PC-3 (cell line): Measurements from ENCODE around the gene MAG. TPM values are rescaled to one million over a fixed set of nuclear protein-coding genes. Genes with fewer than 3 reads are reported as not detected.

Source experiments
- ATAC-seq: fragments of 200-7000 bp; cut with Tn5 transposase; 2 replicates; pipeline ENCODE4 v1.9.1; 2020; ENCODE audit warnings: mild to moderate bottlenecking, moderate library complexity
- BruUV-seq: library from RNA; stranded (reverse); fragments of 400-500 nt; replicated peaks from 2 replicates; lab custom pipeline; 2021; lab: Mats Ljungman, UMichigan
- CTCF ChIA-PET: fragments of 300-600 bp; sonication (Branson Sonifier 250); formaldehyde crosslinking; loops from one replicate; lab custom pipeline; 2022; ENCODE audit warnings: antibody characterized with exemption; lab: Charles Lee
- POLR2A ChIA-PET: fragments of 300-600 bp; sonication (Branson Sonifier 250); formaldehyde crosslinking; loops from one replicate; lab custom pipeline; 2022; ENCODE audit warnings: antibody characterized with exemption; ENCODE audit not compliant: unreplicated experiment; lab: Charles Lee
- DNase-seq: peaks from one replicate; pipeline ENCODE4 v3.0.0-alpha.2; 2015
- H2AFZ ChIP-seq: fragments of 300-600 bp; sonication (generic); 2 replicates; pipeline ENCODE4 v1.6.0; 2016; ENCODE audit warnings: antibody characterized with exemption, low read length
- H3F3A ChIP-seq: fragments of 300-600 bp; sonication (generic); one replicate; pipeline ENCODE4 v1.6.0; 2017; ENCODE audit warnings: antibody characterized with exemption, low read length, control low read depth, mild to moderate bottlenecking; ENCODE audit not compliant: unreplicated experiment
- H3K27ac ChIP-seq: fragments of 300-600 bp; sonication (generic); 2 replicates; pipeline ENCODE4 v1.5.1; 2016; ENCODE audit warnings: mild to moderate bottlenecking, low read length
- H3K27me3 ChIP-seq: fragments of 300-600 bp; sonication (generic); 2 replicates; pipeline ENCODE4 v1.6.1; 2016; ENCODE audit warnings: low read length, mixed read lengths
- H3K36me3 ChIP-seq: fragments of 300-600 bp; sonication (generic); 2 replicates; pipeline ENCODE4 v1.6.1; 2016; ENCODE audit warnings: low read depth, mixed run types, low read length, mixed read lengths
- H3K4me1 ChIP-seq: fragments of 300-600 bp; sonication (generic); 2 replicates; pipeline ENCODE4 v1.5.1; 2016; ENCODE audit warnings: low read length; ENCODE audit not compliant: insufficient read depth
- H3K4me2 ChIP-seq: fragments of 300-600 bp; sonication (generic); 2 replicates; pipeline ENCODE4 v1.6.0; 2016; ENCODE audit warnings: low read length
- H3K4me3 ChIP-seq: fragments of 300-600 bp; sonication (generic); 2 replicates; pipeline ENCODE4 v1.5.1; 2016; ENCODE audit warnings: mild to moderate bottlenecking, low read length, mixed read lengths
- H3K79me2 ChIP-seq: fragments of 300-600 bp; sonication (generic); 2 replicates; pipeline ENCODE4 v1.6.1; 2017; ENCODE audit warnings: low read length, mixed read lengths
- H3K9ac ChIP-seq: fragments of 300-600 bp; sonication (generic); 2 replicates; pipeline ENCODE4 v1.6.0; 2016; ENCODE audit warnings: mild to moderate bottlenecking, low read length
- H3K9me2 ChIP-seq: fragments of 300-600 bp; sonication (generic); replicated peaks from 2 replicates; pipeline ENCODE4 v1.6.1; 2016; ENCODE audit warnings: mixed run types, low read length, mixed read lengths
- H3K9me3 ChIP-seq: fragments of 300-600 bp; sonication (generic); 2 replicates; pipeline ENCODE4 v1.6.1; 2016; ENCODE audit warnings: low read length, mixed read lengths
- H4K20me1 ChIP-seq: fragments of 300-600 bp; sonication (generic); 2 replicates; pipeline ENCODE4 v1.6.1; 2016; ENCODE audit warnings: low read length, mixed read lengths
- CTCF ChIP-seq: fragments of 300-600 bp; sonication (generic); conservative IDR thresholded peaks from 2 replicates; pipeline ENCODE4 v1.5.1; 2017; ENCODE audit warnings: antibody characterized with exemption, low read depth, mild to moderate bottlenecking, low read length
- EZH2 ChIP-seq: fragments of 300-600 bp; sonication (generic); IDR thresholded peaks from one replicate; pipeline ENCODE4 v1.6.1; 2017; ENCODE audit warnings: antibody characterized with exemption, mild to moderate bottlenecking, low read length; ENCODE audit not compliant: unreplicated experiment
- EZH2phosphoT487 ChIP-seq: fragments of 300-600 bp; sonication (generic); IDR thresholded peaks from 2 replicates; pipeline ENCODE4 v1.6.1; 2018; ENCODE audit warnings: mild to moderate bottlenecking, antibody characterized with exemption, low read length, borderline replicate concordance
- intact Hi-C: fragments of 100-400 bp; cut with micrococcal nuclease; formaldehyde crosslinking; loops from 2 replicates; pipeline ENCODE4 v1.9.0; 2023
- total RNA-seq: library from RNA; depleted of rRNA; stranded (reverse); fragments of >200 nt; gene quantifications from 2 replicates; pipeline ENCODE4 v1.2.3, GENCODE V29; 2014

The MAG gene
- total RNA-seq, 1 experiment from 2014 or later: not detected

GRCh38 chr19:35276706-35277281 is 15.2 kb upstream of the MAG start:
- H3K4me3 ChIP-seq: no peak overlapping the region
- no peaks in the 10 kb centered on the region for H3F3A ChIP-seq
- DNase-seq: no peak
- H3K9ac ChIP-seq: no peak overlapping the region
- H3K4me2 ChIP-seq: no peak overlapping the region
- no peaks in the 10 kb centered on the region; the same call in 1 of the 2 replicates for H3K36me3 ChIP-seq
- no peak overlapping the region for H2AFZ ChIP-seq
- no peaks in the 10 kb centered on the region for H4K20me1 ChIP-seq
- no peaks in the 10 kb centered on the region for H3K79me2 ChIP-seq
- ChIA-PET POLR2A (no interaction called here), CTCF (no interaction called here)
- H3K9me2 ChIP-seq: no peaks in the 10 kb centered on the region
- TF ChIP-seq EZH2phosphoT487 (no peak), CTCF (no peak), EZH2 (no peak)
- no peaks in the 10 kb centered on the region for H3K27me3 ChIP-seq
- H3K4me1 ChIP-seq: no peaks in the 10 kb centered on the region
- no peak for ATAC-seq
- BruUV-seq: no TSS peak
- no peaks in the 10 kb centered on the region for H3K9me3 ChIP-seq
- intact Hi-C loops: no loop called here
- no peak overlapping the region for H3K27ac ChIP-seq

GRCh38 chr19:35278578-35279284 is 13.2 kb upstream of the MAG start:
- H3K27me3 ChIP-seq: no peaks in the 10 kb centered on the region
- H3F3A ChIP-seq: no peaks in the 10 kb centered on the region
- no TSS peak for BruUV-seq
- H3K27ac ChIP-seq: no peak overlapping the region
- ChIA-PET CTCF (no interaction called here), POLR2A (no interaction called here)
- ATAC-seq (no peak), DNase-seq (no peak)
- TF ChIP-seq EZH2phosphoT487 (no peak), EZH2 (no peak), CTCF (no peak)
- no peak overlapping the region for H3K4me3 ChIP-seq
- H3K4me1 ChIP-seq: no peaks in the 10 kb centered on the region
- H3K9me3 ChIP-seq: no peaks in the 10 kb centered on the region
- no peak overlapping the region for H3K9ac ChIP-seq
- no peaks in the 10 kb centered on the region for H3K9me2 ChIP-seq
- no peak overlapping the region for H2AFZ ChIP-seq
- no peaks in the 10 kb centered on the region; the same call in 1 of the 2 replicates for H3K36me3 ChIP-seq
- no peaks in the 10 kb centered on the region for H4K20me1 ChIP-seq
- H3K79me2 ChIP-seq: no peaks in the 10 kb centered on the region
- intact Hi-C loops: no loop called here
- no peak overlapping the region for H3K4me2 ChIP-seq

- H3K36me3 ChIP-seq: no peaks in the 10 kb centered on the region; the same call in 1 of the 2 replicates
- no peak for ATAC-seq
- no peaks in the 10 kb centered on the region for H3K4me1 ChIP-seq
- BruUV-seq: TSS peak; percentile 49
- H3K27ac ChIP-seq: no peak overlapping the region
- CTCF ChIA-PET: no interaction called here
- no peak overlapping the region for H2AFZ ChIP-seq
- H3K4me2 ChIP-seq: no peak overlapping the region
- no peaks in the 10 kb centered on the region for H4K20me1 ChIP-seq
- no peaks in the 10 kb centered on the region for H3K9me3 ChIP-seq
- no peak for DNase-seq
- intact Hi-C loops: no loop called here
- POLR2A ChIA-PET: no interaction called here
- no peaks in the 10 kb centered on the region for H3K27me3 ChIP-seq
- no peaks in the 10 kb centered on the region for H3K79me2 ChIP-seq
- no peak for TF ChIP-seq CTCF
- TF ChIP-seq EZH2phosphoT487: no peak
- H3F3A ChIP-seq: no peaks in the 10 kb centered on the region
- no peak overlapping the region for H3K9ac ChIP-seq
- no peaks in the 10 kb centered on the region for H3K9me2 ChIP-seq
- no peak overlapping the region for H3K4me3 ChIP-seq
Observed at GRCh38 chr19:35279374-35279773, 12.6 kb upstream of the MAG start.
